Muscle of leg (tissue), 11 donors: ENCODE results near the gene PPP1R37. TPM values are rescaled to one million over a fixed set of nuclear protein-coding genes. Genes with fewer than 3 reads are reported as not detected.

Experiments used
- DNase-seq: peaks from one replicate; pipeline ENCODE4 v3.0.0; 2013
- H3K27ac ChIP-seq: one replicate; pipeline ENCODE4 v1.5.1; 2013; ENCODE audit warnings: mild to moderate bottlenecking, low read length, control low read depth
- H3K27me3 ChIP-seq: one replicate; pipeline ENCODE4 v1.6.1; 2013; ENCODE audit warnings: low read length; ENCODE audit not compliant: control insufficient read depth, insufficient read depth
- H3K36me3 ChIP-seq: one replicate; pipeline ENCODE4 v1.6.1; 2013; ENCODE audit warnings: low read length; ENCODE audit not compliant: control insufficient read depth, insufficient read depth
- H3K4me1 ChIP-seq: one replicate; pipeline ENCODE4 v1.6.1; 2013; ENCODE audit warnings: low read length; ENCODE audit not compliant: control insufficient read depth, insufficient read depth
- H3K4me3 ChIP-seq: one replicate; pipeline ENCODE4 v1.5.1; 2013; ENCODE audit warnings: low read length, control low read depth
- H3K9me3 ChIP-seq: replicated peaks from 2 replicates; pipeline ENCODE4 v1.6.1; 2013; ENCODE audit warnings: low read depth, low read length; ENCODE audit not compliant: control insufficient read depth
- WGBS: methylation state at CpG from one replicate; pipeline ENCODE4 v1.1.5; 2013; ENCODE audit warnings: missing lambda C conversion rate; ENCODE audit not compliant: insufficient coverage; 5-methylcytosine and 5-hydroxymethylcytosine counted together
- polyA plus RNA-seq, 8 donors: library from polyadenylated mRNA; unstranded; fragments of 120-200 nt; gene quantifications; one replicate each; pipeline versions ENCODE4 v1.2.1 to v1.2.3, GENCODE V29; 2013; ENCODE audit warnings: inconsistent platforms in 1 of 8, low replicate concordance in 1 of 8; ENCODE audit not compliant: insufficient read length in 8 of 8, insufficient read depth in 1 of 8
- total RNA-seq: library from RNA; stranded (reverse); fragments of 120-200 nt; gene quantifications from one replicate; pipeline ENCODE4 v1.2.4, GENCODE V29; 2013

PPP1R37 gene
- total and polyA plus RNA-seq, 9 donors = 19.4 to 29.3 (median 23.0) TPM

GRCh38 chr19:45057444-45057843, 35.5 kb upstream of the PPP1R37 start:
- WGBS = 84% methylated on average over 9 of the region's 9 CpGs
- Histone ChIP-seq H3K27me3 (no peaks in the 10 kb centered on the region), H3K9me3 (no peaks in the 10 kb centered on the region), H3K4me1 (no peaks in the 10 kb centered on the region), H3K4me3 (no peak overlapping the region), H3K36me3 (peaks cover 89% of the 10 kb centered on the region), H3K27ac (no peak overlapping the region)
- DNase-seq = no peak

GRCh38 chr19:45058622-45059159, 34.3 kb upstream of the PPP1R37 start:
- H3K9me3 ChIP-seq = no peaks in the 10 kb centered on the region
- no peak overlapping the region for H3K4me3 ChIP-seq
- H3K27ac ChIP-seq = no peak overlapping the region
- H3K36me3 ChIP-seq = peaks cover 87% of the 10 kb centered on the region
- 84% methylated on average over 14 of the region's 14 CpGs for WGBS
- H3K27me3 ChIP-seq = no peaks in the 10 kb centered on the region
- DNase-seq = no peak
- no peaks in the 10 kb centered on the region for H3K4me1 ChIP-seq

GRCh38 chr19:45059258-45059965, 33.6 kb upstream of the PPP1R37 start:
- Histone ChIP-seq H3K36me3 (peaks cover 85% of the 10 kb centered on the region), H3K27me3 (no peaks in the 10 kb centered on the region), H3K9me3 (no peaks in the 10 kb centered on the region), H3K4me1 (no peaks in the 10 kb centered on the region), H3K4me3 (no peak overlapping the region), H3K27ac (no peak overlapping the region)
- peak; percentile 56 for DNase-seq
- 66% methylated on average over 15 of the region's 16 CpGs for WGBS

GRCh38 chr19:45061965-45062364, 31.0 kb upstream of the PPP1R37 start:
- no peaks in the 10 kb centered on the region for H3K4me1 ChIP-seq
- peaks cover 84% of the 10 kb centered on the region for H3K36me3 ChIP-seq
- no peak for DNase-seq
- no peak overlapping the region for H3K4me3 ChIP-seq
- WGBS = no CpG with 5 or more reads among the region's 4 CpGs
- H3K27me3 ChIP-seq = no peaks in the 10 kb centered on the region
- no peaks in the 10 kb centered on the region for H3K9me3 ChIP-seq
- no peak overlapping the region for H3K27ac ChIP-seq

GRCh38 chr19:45063851-45064801, 28.9 kb upstream of the PPP1R37 start:
- Histone ChIP-seq H3K27ac (no peak overlapping the region), H3K9me3 (no peaks in the 10 kb centered on the region), H3K4me3 (no peak overlapping the region), H3K36me3 (peaks cover 82% of the 10 kb centered on the region), H3K4me1 (no peaks in the 10 kb centered on the region), H3K27me3 (no peaks in the 10 kb centered on the region)
- WGBS = 95% methylated on average over 81 of the region's 85 CpGs
- no peak for DNase-seq

GRCh38 chr19:45066921-45067661, 25.9 kb upstream of the PPP1R37 start:
- peaks cover 78% of the 10 kb centered on the region for H3K36me3 ChIP-seq
- no peaks in the 10 kb centered on the region for H3K9me3 ChIP-seq
- no peaks in the 10 kb centered on the region for H3K27me3 ChIP-seq
- H3K27ac ChIP-seq = no peak overlapping the region
- 90% methylated on average over 36 of the region's 38 CpGs for WGBS
- no peak overlapping the region for H3K4me3 ChIP-seq
- H3K4me1 ChIP-seq = peaks cover 3% of the 10 kb centered on the region
- DNase-seq = no peak

GRCh38 chr19:45068041-45068440, 24.9 kb upstream of the PPP1R37 start:
- H3K27me3 ChIP-seq = no peaks in the 10 kb centered on the region
- DNase-seq = no peak
- no peak overlapping the region for H3K4me3 ChIP-seq
- H3K36me3 ChIP-seq = peaks cover 72% of the 10 kb centered on the region
- H3K27ac ChIP-seq = no peak overlapping the region
- WGBS = 72% methylated on average over 3 of the region's 10 CpGs
- H3K4me1 ChIP-seq = peaks cover 5% of the 10 kb centered on the region
- H3K9me3 ChIP-seq = no peaks in the 10 kb centered on the region

GRCh38 chr19:45069056-45069455, 23.9 kb upstream of the PPP1R37 start:
- Histone ChIP-seq H3K36me3 (peaks cover 62% of the 10 kb centered on the region), H3K9me3 (no peaks in the 10 kb centered on the region), H3K4me3 (no peak overlapping the region), H3K27me3 (no peaks in the 10 kb centered on the region), H3K4me1 (peaks cover 5% of the 10 kb centered on the region), H3K27ac (no peak overlapping the region)
- no peak for DNase-seq
- 58% methylated on average over 10 of the region's 13 CpGs for WGBS

- Histone ChIP-seq H3K27me3 (no peaks in the 10 kb centered on the region), H3K36me3 (peaks cover 52% of the 10 kb centered on the region), H3K9me3 (no peaks in the 10 kb centered on the region), H3K4me3 (no peak overlapping the region), H3K4me1 (peaks cover 12% of the 10 kb centered on the region), H3K27ac (no peak overlapping the region)
- 89% methylated on average over 4 of the region's 6 CpGs for WGBS
- no peak for DNase-seq
Observed at GRCh38 chr19:45070214-45070613, 22.8 kb upstream of the PPP1R37 start.
